Measurements from ENCODE around the gene KXD1. TPM values are rescaled to one million over a fixed set of nuclear protein-coding genes. Genes with fewer than 3 reads are reported as not detected.

KXD1 gene
- total RNA-seq, 4 donors from 2014 or later: 97.1 to 155 (median 106) TPM

DNA sequence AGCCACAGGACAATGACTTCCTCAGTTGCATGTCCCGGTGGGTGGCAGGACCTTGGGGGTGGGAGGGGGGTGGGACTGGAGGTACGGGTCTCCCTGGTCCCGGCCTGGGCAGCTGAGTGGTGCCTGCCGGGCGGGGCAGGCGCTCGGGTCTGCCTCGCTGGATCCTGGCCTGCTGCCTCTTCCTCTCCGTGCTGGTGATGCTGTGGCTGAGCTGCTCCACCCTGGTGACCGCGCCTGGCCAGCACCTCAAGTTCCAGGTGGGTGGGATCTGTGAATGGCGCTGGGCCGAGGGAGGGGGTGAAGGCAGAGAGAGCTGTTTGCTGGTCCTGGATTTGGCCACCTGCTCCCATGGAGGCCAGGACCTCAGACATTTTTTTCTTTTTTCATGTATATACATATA is 60.6 kb downstream of the KXD1 start:
- no peak overlapping the region for H3K4me3 ChIP-seq
- TF ChIP-seq, protein P1, sequence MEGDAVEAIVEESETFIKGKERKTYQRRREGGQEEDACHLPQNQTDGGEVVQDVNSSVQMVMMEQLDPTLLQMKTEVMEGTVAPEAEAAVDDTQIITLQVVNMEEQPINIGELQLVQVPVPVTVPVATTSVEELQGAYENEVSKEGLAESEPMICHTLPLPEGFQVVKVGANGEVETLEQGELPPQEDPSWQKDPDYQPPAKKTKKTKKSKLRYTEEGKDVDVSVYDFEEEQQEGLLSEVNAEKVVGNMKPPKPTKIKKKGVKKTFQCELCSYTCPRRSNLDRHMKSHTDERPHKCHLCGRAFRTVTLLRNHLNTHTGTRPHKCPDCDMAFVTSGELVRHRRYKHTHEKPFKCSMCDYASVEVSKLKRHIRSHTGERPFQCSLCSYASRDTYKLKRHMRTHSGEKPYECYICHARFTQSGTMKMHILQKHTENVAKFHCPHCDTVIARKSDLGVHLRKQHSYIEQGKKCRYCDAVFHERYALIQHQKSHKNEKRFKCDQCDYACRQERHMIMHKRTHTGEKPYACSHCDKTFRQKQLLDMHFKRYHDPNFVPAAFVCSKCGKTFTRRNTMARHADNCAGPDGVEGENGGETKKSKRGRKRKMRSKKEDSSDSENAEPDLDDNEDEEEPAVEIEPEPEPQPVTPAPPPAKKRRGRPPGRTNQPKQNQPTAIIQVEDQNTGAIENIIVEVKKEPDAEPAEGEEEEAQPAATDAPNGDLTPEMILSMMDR (IDR thresholded peaks at IDR 0.05 in 4 of 5, conservative IDR thresholded peaks at IDR 0.05 in 1 of 5): no peak
- TF ChIP-seq POLR2A (IDR thresholded peaks at IDR 0.05): no peak
- no peak for DNase-seq
- intact Hi-C loops (cut with DNase I; ENCODE audit: low total_unique reads): no loop called here
- H3K36me3 ChIP-seq: no peaks in the 10 kb centered on the region
- peaks cover 0 to under 1% of the 10 kb centered on the region in 2 donors for H3K4me1 ChIP-seq
- H3K27ac ChIP-seq: no peak overlapping the region
- ATAC-seq: no peak
- in situ Hi-C loops (cut with MboI; ENCODE audit: low sequenced_read_pairs in 4 of 4): no loop called here
- peaks cover 15 to 25% (median 16%) of the 10 kb centered on the region in 3 donors for H3K27me3 ChIP-seq
- H3K9me3 ChIP-seq: no peaks in the 10 kb centered on the region

Other genes with a start within 250 kb of the KXD1 start
- 100 to 1,000 TPM; 122 to 294 (median 193) TPM for gene LSM4, start 234.8 kb upstream of the KXD1 start, total RNA-seq
- gene PGPEP1, start 217.3 kb upstream of the KXD1 start, total RNA-seq: 10 to 100 TPM; 11.7 to 42.3 (median 23.6) TPM
- gene GDF15, start 171.7 kb upstream of the KXD1 start, total RNA-seq: 1 to 10 TPM in 2 of 4 donors, not detected in 2; 1.4 to 2.7 TPM
- gene LRRC25, start 160.2 kb upstream of the KXD1 start, total RNA-seq: 1 to 10 TPM in 3 of 4 donors, under 1 TPM in 1; 0.34 to 4.2 (median 2.3) TPM
- gene SSBP4, start 138.5 kb upstream of the KXD1 start, total RNA-seq: 10 to 100 TPM; 24.7 to 65.2 (median 44.1) TPM
- 10 to 100 TPM in 1 of 4 donors, 1 to 10 TPM in 3; 5.1 to 29.1 (median 7.8) TPM for gene ISYNA1, start 119.7 kb upstream of the KXD1 start, total RNA-seq
- gene ELL, start 35.8 kb upstream of the KXD1 start, total RNA-seq: 10 to 100 TPM; 21.8 to 30.8 (median 27.3) TPM
- 100 to 1,000 TPM; 157 to 195 (median 184) TPM for gene FKBP8, start 14.3 kb upstream of the KXD1 start, total RNA-seq
- 100 to 1,000 TPM; 512 to 719 (median 537) TPM for gene UBA52, start 14.0 kb downstream of the KXD1 start, total RNA-seq
- 100 to 1,000 TPM; 163 to 337 (median 187) TPM for gene REX1BD, start 30.9 kb downstream of the KXD1 start, total RNA-seq
- 10 to 100 TPM; 14.9 to 61.6 (median 35.3) TPM for gene CRLF1, start 48.9 kb downstream of the KXD1 start, total RNA-seq
- 1 to 10 TPM in 1 of 4 donors, under 1 TPM in 2, not detected in 1; 0.20 to 2.1 (median 0.36) TPM for gene TMEM59L, start 55.0 kb downstream of the KXD1 start, total RNA-seq
- 10 to 100 TPM in 1 of 4 donors, 1 to 10 TPM in 3; 5.2 to 12.0 (median 7.3) TPM for gene KLHL26, start 79.2 kb downstream of the KXD1 start, total RNA-seq
- 1 to 10 TPM; 2.8 to 8.8 (median 3.7) TPM for gene CRTC1, start 125.8 kb downstream of the KXD1 start, total RNA-seq
- 10 to 100 TPM in 1 of 4 donors, 1 to 10 TPM in 1, under 1 TPM in 1, not detected in 1; 0.24 to 77.8 (median 1.3) TPM for gene COMP, start 233.4 kb downstream of the KXD1 start, total RNA-seq